Osteocyte (in vitro differentiated cells): ENCODE measurements around the gene KIZ. TPM values are rescaled to one million over a fixed set of nuclear protein-coding genes. Genes with fewer than 3 reads are reported as not detected.

Source experiments
- DNase-seq: peaks from one replicate; pipeline ENCODE4 v3.0.0; 2021; ENCODE audit warnings: mixed read lengths; ENCODE audit not compliant: unreplicated experiment; ENCODE audit errors: extremely low spot score
- H3K27ac Mint-ChIP-seq: one replicate; pipeline ENCODE4 v1.8.0; 2021; ENCODE audit warnings: mild to moderate bottlenecking, mixed read lengths; ENCODE audit not compliant: unreplicated experiment
- H3K27me3 Mint-ChIP-seq: one replicate; pipeline ENCODE4 v1.8.0; 2021; ENCODE audit warnings: mixed read lengths; ENCODE audit not compliant: unreplicated experiment
- H3K36me3 Mint-ChIP-seq: one replicate; pipeline ENCODE4 v1.8.0; 2021; ENCODE audit warnings: mixed read lengths; ENCODE audit not compliant: unreplicated experiment
- H3K4me1 Mint-ChIP-seq: one replicate; pipeline ENCODE4 v1.8.0; 2021; ENCODE audit warnings: mixed read lengths; ENCODE audit not compliant: unreplicated experiment
- H3K4me3 Mint-ChIP-seq: one replicate; pipeline ENCODE4 v1.8.0; 2021; ENCODE audit warnings: mild to moderate bottlenecking, moderate library complexity, mixed read lengths; ENCODE audit not compliant: unreplicated experiment
- H3K9me3 Mint-ChIP-seq: one replicate; pipeline ENCODE4 v1.8.0; 2021; ENCODE audit warnings: mixed read lengths; ENCODE audit not compliant: unreplicated experiment
- CTCF ChIP-seq: fragments of 200-600 bp; sonication (generic); IDR thresholded peaks from 2 replicates; pipeline ENCODE4 v1.5.0; 2021; ENCODE audit warnings: antibody characterized with exemption, mild to moderate bottlenecking, moderate library complexity
- total RNA-seq: library from RNA; stranded (reverse); gene quantifications from 2 replicates; pipeline ENCODE4 v1.2.1, GENCODE V29; 2021

KIZ gene
- total RNA-seq, 1 donor from 2014 or later: 21.2 TPM

- no peak for DNase-seq
- no peak overlapping the region for H3K27ac Mint-ChIP-seq
- peaks cover 5% of the 10 kb centered on the region for H3K36me3 Mint-ChIP-seq
- H3K27me3 Mint-ChIP-seq: no peaks in the 10 kb centered on the region
- no peaks in the 10 kb centered on the region for H3K4me1 Mint-ChIP-seq
- peaks cover 4% of the 10 kb centered on the region for H3K9me3 Mint-ChIP-seq
- TF ChIP-seq CTCF: no peak
- no peak overlapping the region for H3K4me3 Mint-ChIP-seq
Observed at GRCh38 chr20:21156266-21156665, 30.4 kb downstream of the KIZ start.

GRCh38 chr20:21157006-21157405 lies 31.1 kb downstream of the KIZ start:
- Mint-ChIP-seq H3K36me3 (peaks cover 10% of the 10 kb centered on the region), H3K27me3 (no peaks in the 10 kb centered on the region), H3K4me1 (no peaks in the 10 kb centered on the region), H3K4me3 (no peak overlapping the region), H3K9me3 (peaks cover 4% of the 10 kb centered on the region), H3K27ac (no peak overlapping the region)
- no peak for TF ChIP-seq CTCF
- no peak for DNase-seq

GRCh38 chr20:21159658-21160380 lies 33.9 kb downstream of the KIZ start:
- no peak for TF ChIP-seq CTCF
- Mint-ChIP-seq H3K27me3 (no peaks in the 10 kb centered on the region), H3K27ac (no peak overlapping the region), H3K4me1 (no peaks in the 10 kb centered on the region), H3K4me3 (no peak overlapping the region), H3K36me3 (peaks cover 29% of the 10 kb centered on the region), H3K9me3 (peaks cover 4% of the 10 kb centered on the region)
- no peak for DNase-seq

GRCh38 chr20:21161926-21162325 lies 36.0 kb downstream of the KIZ start:
- TF ChIP-seq CTCF: no peak

GRCh38 chr20:21162631-21163030 lies 36.7 kb downstream of the KIZ start:
- Mint-ChIP-seq H3K4me3 (no peak overlapping the region), H3K36me3 (peaks cover 37% of the 10 kb centered on the region), H3K4me1 (no peaks in the 10 kb centered on the region), H3K9me3 (no peaks in the 10 kb centered on the region), H3K27ac (no peak overlapping the region), H3K27me3 (no peaks in the 10 kb centered on the region)
- TF ChIP-seq CTCF: no peak
- DNase-seq: no peak

More at GRCh38 chr20:21161926-21162325, 36.0 kb downstream of the KIZ start:
- Mint-ChIP-seq H3K36me3 (peaks cover 37% of the 10 kb centered on the region), H3K27ac (no peak overlapping the region), H3K4me1 (no peaks in the 10 kb centered on the region), H3K4me3 (no peak overlapping the region), H3K9me3 (no peaks in the 10 kb centered on the region), H3K27me3 (no peaks in the 10 kb centered on the region)
- DNase-seq: no peak
